IMR-90 (cell line): ENCODE measurements around the gene TBX15. TPM values are rescaled to one million over a fixed set of nuclear protein-coding genes. Genes with fewer than 3 reads are reported as not detected.

Experiments used
- ATAC-seq: fragments of 200-7000 bp; cut with Tn5 transposase; 2 replicates; pipeline ENCODE4 v1.9.1; 2020; ENCODE audit warnings: low read depth, mild to moderate bottlenecking, moderate library complexity
- BruUV-seq: library from RNA; stranded (reverse); fragments of 400-500 nt; replicated peaks from 2 replicates; lab custom pipeline; 2021; lab: Mats Ljungman, UMichigan
- CTCF ChIA-PET: fragments of 300-600 bp; formaldehyde crosslinking; extraction: SDS; loops from one replicate; lab custom pipeline; 2021; ENCODE audit warnings: antibody characterized with exemption; lab: Yijun Ruan, JAX
- POLR2A ChIA-PET: fragments of 300-600 bp; sonication (Branson Sonifier 250); formaldehyde crosslinking; loops from one replicate; lab custom pipeline; 2022; ENCODE audit warnings: antibody characterized with exemption; ENCODE audit not compliant: unreplicated experiment; lab: Charles Lee
- DNase-seq: peaks from one replicate; pipeline ENCODE4 v3.0.0; 2013
- H2AFZ ChIP-seq: replicated peaks from 2 replicates; pipeline ENCODE3; 2013; ENCODE audit warnings: low read length, mild to moderate bottlenecking; ENCODE audit not compliant: poor library complexity
- H2AK5ac ChIP-seq: 2 replicates; pipeline ENCODE4 v1.6.1; 2013; ENCODE audit warnings: low read depth, low read length, inconsistent platforms
- H2AK9ac ChIP-seq: replicated peaks from 2 replicates; pipeline ENCODE3; 2013; ENCODE audit warnings: mild to moderate bottlenecking, low read depth, low read length, moderate library complexity; ENCODE audit not compliant: poor library complexity
- H2BK120ac ChIP-seq: 2 replicates; pipeline ENCODE4 v1.6.1; 2013; ENCODE audit warnings: low read depth, low read length, inconsistent platforms
- H2BK15ac ChIP-seq: 3 replicates; pipeline ENCODE4 v1.6.1; 2013; ENCODE audit warnings: low read depth, low read length, inconsistent platforms
- H2BK20ac ChIP-seq: 2 replicates; pipeline ENCODE4 v1.6.1; 2013; ENCODE audit warnings: low read depth, mild to moderate bottlenecking, inconsistent platforms, low read length, moderate library complexity
- H2BK5ac ChIP-seq: 2 replicates; pipeline ENCODE4 v1.6.1; 2013; ENCODE audit warnings: mild to moderate bottlenecking, low read depth, low read length, inconsistent platforms; ENCODE audit not compliant: poor library complexity, severe bottlenecking
- H3K14ac ChIP-seq: replicated peaks from 2 replicates; pipeline ENCODE4 v1.6.1; 2013; ENCODE audit warnings: low read depth, low read length, inconsistent platforms
- H3K18ac ChIP-seq: 2 replicates; pipeline ENCODE4 v1.6.1; 2013; ENCODE audit warnings: low read depth, low read length, control low read depth
- H3K23ac ChIP-seq: 2 replicates; pipeline ENCODE4 v1.6.1; 2013; ENCODE audit warnings: low read depth, low read length, inconsistent platforms
- H3K27ac ChIP-seq: 2 replicates; pipeline ENCODE4 v1.5.1; 2013; ENCODE audit warnings: mild to moderate bottlenecking, control low read depth, low read length; ENCODE audit not compliant: insufficient read depth
- H3K27me3 ChIP-seq: 2 replicates; pipeline ENCODE4 v1.6.1; 2013; ENCODE audit warnings: low read length; ENCODE audit not compliant: control insufficient read depth, insufficient read depth
- H3K36me3 ChIP-seq: 2 replicates; pipeline ENCODE4 v1.6.1; 2013; ENCODE audit warnings: low read length, mixed read lengths; ENCODE audit not compliant: control insufficient read depth, insufficient read depth
- H3K4ac ChIP-seq: 2 replicates; pipeline ENCODE4 v1.6.1; 2013; ENCODE audit warnings: low read depth, low read length, inconsistent platforms
- H3K4me1 ChIP-seq: 2 replicates; pipeline ENCODE4 v1.6.1; 2013; ENCODE audit warnings: low read length, mixed read lengths; ENCODE audit not compliant: control insufficient read depth, insufficient read depth
- H3K4me2 ChIP-seq: 2 replicates; pipeline ENCODE4 v1.6.1; 2013; ENCODE audit warnings: low read depth, mild to moderate bottlenecking, control low read depth, low read length, moderate library complexity
- H3K4me3 ChIP-seq: 2 replicates; pipeline ENCODE4 v1.5.1; 2013; ENCODE audit warnings: low read depth, mild to moderate bottlenecking, control low read depth, low read length, moderate library complexity; ENCODE audit not compliant: insufficient read depth
- H3K56ac ChIP-seq: 2 replicates; pipeline ENCODE4 v1.6.1; 2013; ENCODE audit warnings: low read length, inconsistent platforms; ENCODE audit not compliant: insufficient read depth; ENCODE audit errors: extremely low read depth
- H3K79me1 ChIP-seq, 2 experiments: 2 replicates each; pipeline ENCODE4 v1.6.1; 2013; ENCODE audit warnings: low read length in 2 of 2, inconsistent platforms in 1 of 2, low read depth in 1 of 2
- H3K9ac ChIP-seq: 2 replicates; pipeline ENCODE4 v1.6.1; 2013; ENCODE audit warnings: low read depth, low read length, control low read depth
- H3K9me1 ChIP-seq: 2 replicates; pipeline ENCODE4 v1.6.1; 2013; ENCODE audit warnings: low read length, inconsistent platforms; ENCODE audit not compliant: insufficient read depth
- H3K9me3 ChIP-seq: 2 replicates; pipeline ENCODE4 v1.6.1; 2013; ENCODE audit warnings: low read length; ENCODE audit not compliant: control insufficient read depth, insufficient read depth
- H4K20me1 ChIP-seq: 2 replicates; pipeline ENCODE4 v1.6.1; 2013; ENCODE audit warnings: low read length, inconsistent platforms; ENCODE audit not compliant: insufficient read depth
- H4K5ac ChIP-seq: 2 replicates; pipeline ENCODE4 v1.6.1; 2013; ENCODE audit warnings: mild to moderate bottlenecking, low read depth, low read length, control low read depth
- H4K8ac ChIP-seq, 2 experiments: 2 replicates each; pipeline ENCODE4 v1.6.1; 2013; ENCODE audit warnings: low read depth in 2 of 2, low read length in 2 of 2, control low read depth in 1 of 2, inconsistent platforms in 1 of 2
- H4K91ac ChIP-seq: 2 replicates; pipeline ENCODE4 v1.6.1; 2013; ENCODE audit warnings: low read depth, low read length, inconsistent platforms; ENCODE audit not compliant: insufficient read depth
- BHLHE40 ChIP-seq: fragments of 150-350 bp; IDR thresholded peaks from 2 replicates; pipeline ENCODE4 v1.6.1; 2016; ENCODE audit warnings: mild to moderate bottlenecking, low read depth, low read length
- CEBPB ChIP-seq: IDR thresholded peaks from 2 replicates; pipeline ENCODE4 v1.6.1; 2012; ENCODE audit warnings: low read depth, low read length, improper control_type of control experiment
- CHD1 ChIP-seq: IDR thresholded peaks from 2 replicates; pipeline ENCODE4 v1.6.1; 2012; ENCODE audit warnings: low read depth, low read length, improper control_type of control experiment
- ELK1 ChIP-seq: fragments of 150-350 bp; IDR thresholded peaks from 2 replicates; pipeline ENCODE4 v1.6.1; 2016; ENCODE audit warnings: low read depth, mild to moderate bottlenecking, low read length, moderate library complexity, borderline replicate concordance
- FOS ChIP-seq: fragments of 150-350 bp; IDR thresholded peaks from 2 replicates; pipeline ENCODE4 v1.6.1; 2016; ENCODE audit warnings: low read depth, low read length
- MAFK ChIP-seq: IDR thresholded peaks from 2 replicates; pipeline ENCODE4 v1.6.1; 2012; ENCODE audit warnings: low read depth, low read length, improper control_type of control experiment
- MAZ ChIP-seq: IDR thresholded peaks from 2 replicates; pipeline ENCODE4 v1.6.1; 2012; ENCODE audit warnings: low read depth, mild to moderate bottlenecking, low read length, improper control_type of control experiment, moderate library complexity, borderline replicate concordance
- NFE2L2 ChIP-seq: fragments of 150-350 bp; IDR thresholded peaks from 2 replicates; pipeline ENCODE4 v1.6.1; 2016; ENCODE audit warnings: low read depth, mild to moderate bottlenecking, low read length
- POLR2A ChIP-seq: IDR thresholded peaks from 2 replicates; pipeline ENCODE4 v1.6.1; 2012; ENCODE audit warnings: mild to moderate bottlenecking, low read depth, low read length
- RAD21 ChIP-seq: IDR thresholded peaks from 2 replicates; pipeline ENCODE4 v1.6.1; 2012; ENCODE audit warnings: low read length, improper control_type of control experiment
- RCOR1 ChIP-seq: IDR thresholded peaks from 2 replicates; pipeline ENCODE4 v1.6.1; 2012; ENCODE audit warnings: mild to moderate bottlenecking, low read length, improper control_type of control experiment; ENCODE audit not compliant: insufficient replicate concordance
- RFX5 ChIP-seq: IDR thresholded peaks from 2 replicates; pipeline ENCODE4 v1.8.0; 2012; ENCODE audit warnings: low read depth, mild to moderate bottlenecking, low read length, moderate library complexity
- SMC3 ChIP-seq: fragments of 150-350 bp; IDR thresholded peaks from 2 replicates; pipeline ENCODE4 v1.6.1; 2016; ENCODE audit warnings: low read depth, mild to moderate bottlenecking, antibody characterized with exemption, low read length, moderate library complexity
- USF2 ChIP-seq: fragments of 150-350 bp; IDR thresholded peaks from 2 replicates; pipeline ENCODE4 v1.6.1; 2017; ENCODE audit warnings: mild to moderate bottlenecking, antibody characterized with exemption, low read length, low read depth
- WGBS, 2 experiments: methylation state at CpG; one replicate each; pipeline versions ENCODE4 v1.1.5 to v1.1.7; 2013; ENCODE audit warnings: missing lambda C conversion rate in 2 of 2; ENCODE audit not compliant: insufficient read length in 1 of 2; ENCODE audit errors: extremely low coverage in 2 of 2; 5-methylcytosine and 5-hydroxymethylcytosine counted together
- dilution Hi-C: fragments of 300-500 bp; cut with HindIII; formaldehyde crosslinking; loops from one replicate; pipeline ENCODE4 v1.14.3; 2018; ENCODE audit warnings: low sequenced_read_pairs; ENCODE audit not compliant: unreplicated experiment
- in situ Hi-C: fragments of 300-500 bp; cut with MboI; formaldehyde crosslinking; loops from 3 replicates; pipeline ENCODE4 v1.14.3; 2019; ENCODE audit warnings: low sequenced_read_pairs, inconsistent platforms, mixed read lengths
- intact Hi-C: fragments of 100-400 bp; cut with micrococcal nuclease; formaldehyde crosslinking; loops from 2 replicates; pipeline ENCODE4 v1.10.0; 2022
- polyA plus RNA-seq, 3 experiments: library from polyadenylated mRNA; depleted of rRNA; stranded (reverse); fragments of >200 nt; gene quantifications; 2 replicates each; pipeline ENCODE4 v1.2.3, GENCODE V29; 2012; ENCODE audit warnings: low replicate concordance in 1 of 3
- total RNA-seq: library from RNA; depleted of rRNA; stranded (reverse); fragments of >200 nt; gene quantifications from 2 replicates; pipeline ENCODE4 v1.2.3, GENCODE V29; 2012
- TF ChIP-seq, protein P1 (sequence below): conservative IDR thresholded peaks from 2 replicates; pipeline ENCODE4 v1.5.1; 2012; ENCODE audit warnings: mild to moderate bottlenecking, low read depth, low read length, improper control_type of control experiment

TBX15 gene
- total and polyA plus RNA-seq, 2 of the 4 experiments (the other 2 are of a cell fraction), result not detected

DNA sequence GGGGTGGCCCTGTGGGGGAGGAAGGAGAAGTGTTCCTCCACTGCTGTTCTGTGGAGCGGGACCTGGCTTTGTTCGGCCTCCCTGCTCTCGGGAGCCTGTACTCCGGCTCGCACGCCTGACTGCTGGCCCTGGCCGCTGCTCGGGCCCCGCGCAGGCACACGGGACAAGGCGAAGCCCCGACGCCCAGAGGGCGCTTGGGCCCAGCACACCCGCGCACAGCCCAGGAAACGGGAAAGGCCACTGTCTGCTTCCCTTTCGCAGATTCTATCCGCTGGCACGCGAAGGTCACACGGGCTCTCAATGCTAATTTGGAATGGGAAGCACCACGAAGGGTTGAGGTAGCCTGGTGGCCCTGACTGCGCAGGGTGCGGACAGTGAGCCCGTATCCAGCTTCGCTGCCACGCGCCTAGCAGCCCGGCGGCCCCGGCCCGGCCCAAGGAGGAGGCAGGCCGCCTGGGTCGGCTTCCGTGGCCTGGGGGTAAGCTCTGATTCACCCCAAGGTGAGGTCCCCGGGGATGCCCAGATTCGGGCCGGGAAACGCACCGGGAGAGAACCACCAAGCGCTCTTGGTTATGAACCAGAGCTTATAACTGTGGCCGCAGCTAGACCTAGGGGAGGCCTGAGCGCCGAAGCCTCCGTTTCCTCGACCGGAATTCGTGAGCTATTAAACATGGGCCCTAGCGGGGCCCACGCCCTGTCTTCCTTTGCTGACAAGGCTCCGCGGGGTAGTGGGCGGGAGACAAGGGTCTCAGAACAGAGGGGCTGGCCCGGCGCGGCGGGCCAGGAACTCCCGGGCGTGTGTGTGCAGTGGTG, 19.7 kb upstream of the TBX15 start:
- H3K56ac ChIP-seq, result no peak overlapping the region
- no peak overlapping the region for H3K23ac ChIP-seq
- no peak overlapping the region for H2BK5ac ChIP-seq
- peaks cover 67% of the 10 kb centered on the region for H3K27me3 ChIP-seq
- H2BK15ac ChIP-seq, result no peak overlapping the region
- H4K5ac ChIP-seq, result no peak overlapping the region
- no peaks in the 10 kb centered on the region for H3K9me1 ChIP-seq
- intact Hi-C loops, result loop anchor here (1.0 to 10.0 kb wide), 3 partner anchors 127 to 931 kb away; no protein-coding TSS in a partner anchor
- H2AK5ac ChIP-seq, result no peak overlapping the region
- WGBS, 2 experiments, result 13% methylated on average over 36 of the region's 61 CpGs; no CpG with 5 or more reads in 1 of the 2 experiments
- H3K27ac ChIP-seq, result no peak overlapping the region
- H2AK9ac ChIP-seq, result no peak overlapping the region
- ATAC-seq (peak; percentile 40), DNase-seq (no peak)
- no TSS peak for BruUV-seq
- no peaks in the 10 kb centered on the region for H3K79me1 ChIP-seq
- no peak overlapping the region for H2BK120ac ChIP-seq
- dilution Hi-C loops, result no loop called here
- peak overlapping the region; percentile 61 for H2AFZ ChIP-seq
- H3K4ac ChIP-seq, result no peak overlapping the region
- H2BK20ac ChIP-seq, result no peak overlapping the region
- in situ Hi-C loops, result no loop called here
- no peak overlapping the region for H4K91ac ChIP-seq
- H3K4me1 ChIP-seq, result no peaks in the 10 kb centered on the region; the same call in 1 of the 2 replicates
- H3K4me3 ChIP-seq, result no peak overlapping the region; the same call in 1 of the 2 replicates
- no peak overlapping the region for H4K8ac ChIP-seq
- H4K20me1 ChIP-seq, result no peaks in the 10 kb centered on the region
- H3K14ac ChIP-seq, result no peak overlapping the region
- no peaks in the 10 kb centered on the region for H3K36me3 ChIP-seq
- H3K9ac ChIP-seq, result no peak overlapping the region
- H3K18ac ChIP-seq, result no peak overlapping the region
- POLR2A ChIA-PET, result no interaction called here
- CTCF ChIA-PET, result interaction anchor here (1.2 to 1.3 kb wide), 2 partner anchors 853 to 854 kb away, joined by 3 to 5 read pairs; no protein-coding TSS in a partner anchor
- H3K9me3 ChIP-seq, result peaks cover 15% of the 10 kb centered on the region
- H3K4me2 ChIP-seq, result peak overlapping the region; percentile 97
- TF ChIP-seq USF2 (no peak), CEBPB (no peak), BHLHE40 (no peak), FOS (no peak), CHD1 (no peak), MAZ (no peak), ELK1 (no peak), RFX5 (no peak), NFE2L2 (no peak), SMC3 (no peak), RAD21 (no peak), POLR2A (no peak), RCOR1 (no peak), MAFK (no peak)
- TF ChIP-seq, protein P1, sequence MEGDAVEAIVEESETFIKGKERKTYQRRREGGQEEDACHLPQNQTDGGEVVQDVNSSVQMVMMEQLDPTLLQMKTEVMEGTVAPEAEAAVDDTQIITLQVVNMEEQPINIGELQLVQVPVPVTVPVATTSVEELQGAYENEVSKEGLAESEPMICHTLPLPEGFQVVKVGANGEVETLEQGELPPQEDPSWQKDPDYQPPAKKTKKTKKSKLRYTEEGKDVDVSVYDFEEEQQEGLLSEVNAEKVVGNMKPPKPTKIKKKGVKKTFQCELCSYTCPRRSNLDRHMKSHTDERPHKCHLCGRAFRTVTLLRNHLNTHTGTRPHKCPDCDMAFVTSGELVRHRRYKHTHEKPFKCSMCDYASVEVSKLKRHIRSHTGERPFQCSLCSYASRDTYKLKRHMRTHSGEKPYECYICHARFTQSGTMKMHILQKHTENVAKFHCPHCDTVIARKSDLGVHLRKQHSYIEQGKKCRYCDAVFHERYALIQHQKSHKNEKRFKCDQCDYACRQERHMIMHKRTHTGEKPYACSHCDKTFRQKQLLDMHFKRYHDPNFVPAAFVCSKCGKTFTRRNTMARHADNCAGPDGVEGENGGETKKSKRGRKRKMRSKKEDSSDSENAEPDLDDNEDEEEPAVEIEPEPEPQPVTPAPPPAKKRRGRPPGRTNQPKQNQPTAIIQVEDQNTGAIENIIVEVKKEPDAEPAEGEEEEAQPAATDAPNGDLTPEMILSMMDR, result no peak
